A549 (cell line): Measurements from ENCODE around the gene ATRX.

Experiments
- BHLHE40 ChIP-seq: IDR thresholded peaks from 2 replicates; pipeline ENCODE4 v1.6.1; 2012; ENCODE audit warnings: low read depth, low read length, inconsistent platforms
- CEBPB ChIP-seq, 2 experiments: fragments of >200 bp in 1 of 2; sonication (Bioruptor Twin) in 1 of 2; formaldehyde crosslinking in 1 of 2; IDR thresholded peaks; 2 replicates each; pipeline ENCODE4 v1.6.1; 2012 to 2016
- CTCF ChIP-seq: fragments of >200 bp; sonication (Bioruptor Twin); formaldehyde crosslinking; IDR thresholded peaks from 3 replicates; pipeline ENCODE4 v1.5.1; 2016
- E2F6 ChIP-seq: IDR thresholded peaks from 2 replicates; pipeline ENCODE4 v1.6.1; 2012; ENCODE audit warnings: low read depth, borderline replicate concordance
- EHMT2 ChIP-seq: fragments of 200-600 bp; sonication (generic); IDR thresholded peaks from 2 replicates; pipeline ENCODE4 v1.6.1; 2016; ENCODE audit warnings: antibody characterized with exemption, low read depth, mild to moderate bottlenecking, moderate library complexity
- EP300 ChIP-seq, 2 experiments: fragments of >200 bp; sonication (Bioruptor Twin); formaldehyde crosslinking; IDR thresholded peaks; 2 replicates in 1 of 2; 3 replicates in 1 of 2; pipeline ENCODE4 v1.6.1; 2016 to 2017
- KDM1A ChIP-seq: fragments of 200-600 bp; sonication (generic); IDR thresholded peaks from 2 replicates; pipeline ENCODE4 v1.6.1; 2016; ENCODE audit warnings: low read depth, mild to moderate bottlenecking
- MYC ChIP-seq: IDR thresholded peaks from 2 replicates; pipeline ENCODE4 v1.6.1; 2012; ENCODE audit warnings: mild to moderate bottlenecking, inconsistent platforms, low read length, improper control_type of control experiment, borderline replicate concordance
- NR3C1 ChIP-seq: fragments of >200 bp; sonication (Bioruptor Twin); formaldehyde crosslinking; IDR thresholded peaks from 3 replicates; pipeline ENCODE4 v1.6.1; 2017
- PHF8 ChIP-seq: fragments of 200-600 bp; sonication (generic); IDR thresholded peaks from 2 replicates; pipeline ENCODE4 v1.6.1; 2016; ENCODE audit warnings: low read depth, mild to moderate bottlenecking, antibody characterized with exemption, moderate library complexity, borderline replicate concordance
- POLR2A ChIP-seq: IDR thresholded peaks from 2 replicates; pipeline ENCODE4 v1.6.1; 2012; ENCODE audit warnings: mild to moderate bottlenecking, low read length
- POLR2AphosphoS2 ChIP-seq: conservative IDR thresholded peaks from 2 replicates; pipeline ENCODE4 v1.6.1; 2012; ENCODE audit warnings: low read length, improper control_type of control experiment, inconsistent platforms
- RAD21 ChIP-seq, 2 experiments: fragments of >200 bp in 1 of 2; sonication (Bioruptor Twin) in 1 of 2; formaldehyde crosslinking in 1 of 2; IDR thresholded peaks in 1 of 2; conservative IDR thresholded peaks in 1 of 2; 2 replicates in 1 of 2; 3 replicates in 1 of 2; pipeline ENCODE4 v1.6.1; 2012 to 2018; ENCODE audit warnings: inconsistent platforms in 1 of 2
- TP53 ChIP-seq: fragments of 250-450 bp; sonication (Bioruptor Pico); IDR thresholded peaks from 2 replicates; pipeline ENCODE4 v1.5.0; 2021; ENCODE audit warnings: mild to moderate bottlenecking, moderate library complexity

- TF ChIP-seq MYC (no peak), POLR2A (no peak), CTCF (no peak), BHLHE40 (no peak), E2F6 (no peak), PHF8 (no peak), RAD21 (conservative IDR thresholded peaks at IDR 0.05 in 1 of 2, IDR thresholded peaks at IDR 0.05 in 1 of 2) (no peak), EP300 (IDR thresholded peaks at IDR 0.05) (no peak), EHMT2 (no peak), NR3C1 (no peak), TP53 (CRISPR knock-in tag) (no peak), KDM1A (no peak), POLR2AphosphoS2 (no peak), CEBPB (IDR thresholded peaks at IDR 0.05) (no peak)
Observed at GRCh38 chrX:77768787-77769186, 17.2 kb downstream of the ATRX start.
